Measurements from ENCODE around the gene GNA12. TPM values are rescaled to one million over a fixed set of nuclear protein-coding genes. Genes with fewer than 3 reads are reported as not detected.
"Not testable (repeated sequence)": the region's sequence is repeated elsewhere in the genome, so short reads cannot be mapped to it uniquely, and the experiment has no call there.

Gene GNA12
- total RNA-seq, 2 experiments from 2014 or later, result 19.5 to 22.6 TPM

GRCh38 chr7:2686101-2686500 lies 158.0 kb downstream of the GNA12 start:
- H3K4me1 Mint-ChIP-seq, result peaks cover 8% of the 10 kb centered on the region
- no peaks in the 10 kb centered on the region for H3K9me3 Mint-ChIP-seq (ENCODE audit: low read depth)
- no peak overlapping the region for H3K27ac Mint-ChIP-seq
- ATAC-seq (no peak), DNase-seq (no peak)
- intact Hi-C loops (cut with DNase I, micrococcal nuclease), result no loop called here
- H3K36me3 Mint-ChIP-seq (ENCODE audit: low read depth), result no peaks in the 10 kb centered on the region
- peaks cover 29% of the 10 kb centered on the region for H3K27me3 Mint-ChIP-seq
- no peak overlapping the region for H3K4me3 Mint-ChIP-seq
- CTCF ChIA-PET, result interaction anchor here (0.6 to 1.2 kb wide), 3 partner anchors 15 to 77 kb away, joined by 3 to 4 read pairs (median 4); no protein-coding TSS in a partner anchor
- POLR2A ChIA-PET, result no interaction called here

GRCh38 chr7:2684501-2684900 lies 159.6 kb downstream of the GNA12 start:
- intact Hi-C loops (cut with DNase I, micrococcal nuclease), result no loop called here
- no peak overlapping the region for H3K4me3 Mint-ChIP-seq
- no peak overlapping the region for H3K27ac Mint-ChIP-seq
- H3K9me3 Mint-ChIP-seq (ENCODE audit: low read depth), result no peaks in the 10 kb centered on the region
- ATAC-seq (no peak), DNase-seq (no peak)
- POLR2A ChIA-PET, result no interaction called here
- CTCF ChIA-PET, result interaction anchor here (2.1 kb wide), 1 partner anchor 25 kb away, joined by 9 read pairs; no protein-coding TSS in a partner anchor
- H3K27me3 Mint-ChIP-seq, result peaks cover 19% of the 10 kb centered on the region
- H3K4me1 Mint-ChIP-seq, result peaks cover 8% of the 10 kb centered on the region
- H3K36me3 Mint-ChIP-seq (ENCODE audit: low read depth), result no peaks in the 10 kb centered on the region

DNA sequence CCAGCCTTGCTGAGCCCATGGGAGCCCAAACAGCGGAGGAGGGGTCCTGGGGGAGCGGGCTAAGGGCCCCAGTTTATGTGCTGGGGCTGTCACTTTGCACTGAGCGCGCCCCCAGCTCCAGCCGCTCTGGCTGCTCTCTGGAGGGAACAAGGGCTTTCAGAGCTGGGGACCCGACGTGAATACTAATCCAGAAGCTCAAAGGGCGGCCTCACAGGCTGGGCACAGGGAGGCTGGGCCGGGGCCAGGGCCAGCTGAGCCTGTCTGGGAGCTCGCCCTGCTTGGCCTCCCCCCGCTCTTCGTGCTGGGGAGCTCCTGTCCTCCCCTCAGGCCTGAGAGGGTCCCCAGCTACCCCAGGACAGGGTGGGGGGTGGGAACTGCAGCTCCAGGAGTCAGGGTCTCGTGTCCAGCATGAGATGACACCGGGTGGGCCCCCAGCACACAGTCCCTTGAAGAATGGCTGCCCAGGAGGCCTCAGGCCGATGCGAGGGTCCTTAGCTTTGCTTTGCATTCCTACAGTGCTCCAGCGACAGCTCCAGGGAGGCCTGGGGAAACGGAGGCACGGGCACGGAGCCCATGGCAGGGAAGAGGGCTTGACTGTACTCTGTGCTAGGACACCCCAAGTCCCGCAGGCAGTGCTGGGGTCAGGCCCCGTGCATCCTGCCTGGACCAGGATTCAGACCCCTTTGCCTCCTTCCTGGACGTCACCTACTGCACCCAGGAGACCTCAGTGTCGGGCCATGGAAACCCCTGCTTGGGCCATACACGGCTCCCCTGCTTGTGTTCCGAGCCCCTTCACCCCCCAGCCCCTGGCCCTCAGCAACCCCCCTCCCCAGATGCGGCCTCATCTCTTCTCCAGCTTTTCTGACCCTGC lies 161.9 kb downstream of the GNA12 start:
- no peak overlapping the region for H3K4me3 Mint-ChIP-seq
- DNase-seq (no peak), ATAC-seq (no peak)
- H3K9me3 Mint-ChIP-seq (ENCODE audit: low read depth), result no peaks in the 10 kb centered on the region
- H3K27me3 Mint-ChIP-seq, result peaks cover 8% of the 10 kb centered on the region
- intact Hi-C loops (cut with DNase I, micrococcal nuclease), result loop anchor here (1.0 kb wide), 3 partner anchors 115 to 231 kb away; no protein-coding TSS in a partner anchor
- H3K27ac Mint-ChIP-seq, result no peak overlapping the region
- H3K36me3 Mint-ChIP-seq (ENCODE audit: low read depth), result no peaks in the 10 kb centered on the region
- ChIA-PET CTCF (interaction anchor here (0.7 to 1.1 kb wide), 4 partner anchors 28 to 230 kb away, joined by 3 to 4 read pairs (median 3); no protein-coding TSS in a partner anchor), POLR2A (interaction anchor here (0.6 kb wide), 1 partner anchor 24 kb away, joined by 13 read pairs; no protein-coding TSS in a partner anchor)
- H3K4me1 Mint-ChIP-seq, result no peaks in the 10 kb centered on the region

- Mint-ChIP-seq H3K4me1 (no peaks in the 10 kb centered on the region), H3K4me3 (no peak overlapping the region), H3K27ac (no peak overlapping the region), H3K9me3 (ENCODE audit: low read depth) (no peaks in the 10 kb centered on the region), H3K27me3 (peaks cover 2% of the 10 kb centered on the region), H3K36me3 (ENCODE audit: low read depth) (no peaks in the 10 kb centered on the region)
- intact Hi-C loops (cut with DNase I, micrococcal nuclease), result loop anchor here (1.0 kb wide), 3 partner anchors 114 to 230 kb away; no protein-coding TSS in a partner anchor
- POLR2A ChIA-PET, result no interaction called here
- CTCF ChIA-PET, result interaction anchor here (0.6 to 2.1 kb wide), 5 partner anchors 10 to 230 kb away, joined by 3 to 10 read pairs (median 3); no protein-coding TSS in a partner anchor
- DNase-seq (peak; percentile 79), ATAC-seq (peak; percentile 73)
These were observed 163.2 kb downstream of the GNA12 start for GRCh38 chr7:2680792-2681490.

GRCh38 chr7:2680256-2680655 lies 163.9 kb downstream of the GNA12 start:
- ATAC-seq (no peak), DNase-seq (no peak)
- H3K36me3 Mint-ChIP-seq (ENCODE audit: low read depth), result no peaks in the 10 kb centered on the region
- H3K27ac Mint-ChIP-seq, result no peak overlapping the region
- H3K9me3 Mint-ChIP-seq (ENCODE audit: low read depth), result no peaks in the 10 kb centered on the region
- ChIA-PET CTCF (interaction anchor here (0.8 to 2.1 kb wide), 4 partner anchors 10 to 229 kb away, joined by 3 to 10 read pairs (median 4); no protein-coding TSS in a partner anchor), POLR2A (no interaction called here)
- no peaks in the 10 kb centered on the region for H3K27me3 Mint-ChIP-seq
- no peaks in the 10 kb centered on the region for H3K4me1 Mint-ChIP-seq
- no peak overlapping the region for H3K4me3 Mint-ChIP-seq
- intact Hi-C loops (cut with DNase I, micrococcal nuclease), result no loop called here

GRCh38 chr7:2679135-2680127 lies 164.7 kb downstream of the GNA12 start:
- CTCF ChIA-PET, result interaction anchor here (0.7 to 2.1 kb wide), 4 partner anchors 9 to 228 kb away, joined by 3 to 10 read pairs (median 4); no protein-coding TSS in a partner anchor
- H3K9me3 Mint-ChIP-seq (ENCODE audit: low read depth); H3K4me1 Mint-ChIP-seq; intact Hi-C loops (cut with DNase I, micrococcal nuclease); ATAC-seq; H3K4me3 Mint-ChIP-seq; H3K36me3 Mint-ChIP-seq (ENCODE audit: low read depth); H3K27me3 Mint-ChIP-seq; H3K27ac Mint-ChIP-seq; POLR2A ChIA-PET; DNase-seq: not testable (repeated sequence)

- H3K9me3 Mint-ChIP-seq (ENCODE audit: low read depth); H3K27me3 Mint-ChIP-seq; POLR2A ChIA-PET; ATAC-seq; DNase-seq; H3K4me1 Mint-ChIP-seq; H3K27ac Mint-ChIP-seq; H3K4me3 Mint-ChIP-seq; H3K36me3 Mint-ChIP-seq (ENCODE audit: low read depth); intact Hi-C loops (cut with DNase I, micrococcal nuclease); CTCF ChIA-PET: not testable (repeated sequence)
These were observed 165.7 kb downstream of the GNA12 start for GRCh38 chr7:2678454-2678853.

Other genes with a start within 250 kb of the GNA12 start
- 10 to 100 TPM; 18.7 to 20.2 TPM for gene TTYH3, start 212.3 kb downstream of the GNA12 start, total RNA-seq
- gene AMZ1, start 156.1 kb downstream of the GNA12 start, total RNA-seq, result under 1 TPM; 0.14 TPM
- gene CARD11, start 199.6 kb upstream of the GNA12 start, total RNA-seq, result 100 to 1,000 TPM; 108 to 118 TPM

All from activated CD4-positive, alpha-beta T cell treated with anti-CD3 and anti-CD28 coated beads for 36 hours (primary cell).